GM19328 (cell line): ENCODE measurements around the gene HRC.

Source experiments
- ATAC-seq: cut with Tn5 transposase; IDR thresholded peaks from one replicate; pipeline ENCODE4 v1.9.1; 2021; ENCODE audit warnings: mild to moderate bottlenecking, moderate library complexity; ENCODE audit not compliant: unreplicated experiment

HRC gene

DNA sequence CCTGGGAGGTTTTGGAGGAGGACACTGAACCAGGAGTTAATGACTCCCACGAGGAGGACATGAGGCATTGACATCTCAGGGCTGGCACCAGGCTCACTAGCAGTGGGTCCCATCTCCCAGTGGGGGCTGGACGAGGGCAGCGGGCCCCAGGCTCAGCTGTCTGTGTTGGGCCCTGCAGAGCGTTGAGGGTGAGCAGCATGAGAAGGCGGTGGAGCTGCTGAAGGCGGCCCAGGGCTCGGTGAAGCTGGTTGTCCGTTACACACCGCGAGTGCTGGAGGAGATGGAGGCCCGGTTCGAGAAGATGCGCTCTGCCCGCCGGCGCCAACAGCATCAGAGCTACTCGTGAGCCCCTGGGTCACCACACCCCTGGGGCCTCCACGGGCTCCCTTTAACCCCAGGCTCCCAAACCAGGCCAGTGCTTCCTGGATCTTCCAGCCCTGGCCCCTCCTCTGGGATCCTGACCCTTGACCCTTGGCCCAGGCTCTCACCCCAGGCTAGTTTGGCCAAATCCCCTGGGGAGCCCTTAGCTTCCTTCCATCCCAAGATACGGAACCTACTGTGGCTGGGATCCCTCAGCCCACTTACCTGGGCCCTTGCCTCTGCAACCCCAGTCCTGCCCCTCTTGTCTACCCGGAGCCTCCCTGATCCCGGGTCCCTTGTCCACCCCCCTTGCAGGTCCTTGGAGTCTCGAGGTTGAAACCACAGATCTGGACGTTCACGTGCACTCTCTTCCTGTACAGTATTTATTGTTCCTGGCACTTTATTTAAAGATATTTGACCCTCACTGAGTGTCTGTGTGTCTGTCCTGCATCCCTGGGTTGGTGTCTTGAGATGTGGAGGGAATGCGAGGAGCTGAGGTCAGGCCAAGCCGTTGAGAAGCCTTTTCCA, 37.3 kb downstream of the HRC start:
- ATAC-seq = no peak

DNA sequence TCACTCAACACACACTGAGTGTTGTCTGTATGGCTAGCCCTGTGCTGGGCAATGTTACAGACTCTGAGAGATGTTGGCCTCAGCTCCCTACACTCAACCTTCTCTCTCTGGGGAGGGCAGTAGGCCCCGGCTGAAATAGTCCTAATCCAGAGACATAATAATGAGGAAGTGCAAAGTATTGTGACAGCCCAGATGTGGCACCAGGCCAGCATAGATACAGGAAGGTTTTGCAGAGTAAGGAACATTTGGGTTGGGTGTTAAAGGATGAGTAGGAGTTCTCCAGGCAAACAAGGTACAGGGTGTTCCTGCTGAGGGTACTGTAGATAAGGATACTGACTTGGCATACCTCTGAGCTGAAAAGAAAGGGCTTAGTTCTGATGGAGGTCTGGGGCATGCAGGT, 38.7 kb downstream of the HRC start:
- ATAC-seq = no peak

DNA sequence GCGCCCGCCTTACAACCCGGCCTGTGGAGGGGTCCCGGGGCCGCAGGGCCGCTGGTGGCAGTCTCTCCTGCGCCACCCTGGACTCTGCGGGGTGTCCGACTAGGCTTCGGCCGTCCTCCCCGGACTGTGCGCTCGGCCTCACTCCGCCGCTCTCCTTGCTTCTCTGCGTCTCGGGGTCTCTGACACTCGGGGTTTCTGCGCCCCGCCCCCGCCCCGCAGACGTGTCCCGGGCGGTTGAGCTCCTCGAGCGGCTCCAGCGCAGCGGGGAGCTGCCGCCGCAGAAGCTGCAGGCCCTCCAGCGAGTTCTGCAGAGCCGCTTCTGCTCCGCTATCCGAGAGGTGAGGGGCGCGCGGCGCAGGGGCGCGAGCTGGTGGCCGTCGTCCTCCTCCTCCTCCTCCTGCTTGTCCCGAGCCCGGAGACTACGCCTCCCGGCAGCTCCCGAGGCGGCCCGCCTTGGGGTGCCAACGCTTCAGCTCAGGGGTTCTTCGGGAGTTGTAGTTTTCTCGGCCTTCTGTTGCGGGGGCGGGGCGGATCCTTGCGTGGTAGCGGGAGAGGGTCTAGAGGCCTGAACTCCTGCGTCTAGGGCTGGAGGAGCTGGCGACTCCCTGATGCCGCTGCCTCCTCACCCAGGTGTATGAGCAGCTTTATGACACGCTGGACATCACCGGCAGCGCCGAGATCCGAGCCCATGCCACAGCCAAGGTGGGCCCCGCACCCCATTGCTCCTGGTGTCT, 40.4 kb downstream of the HRC start:
- no peak for ATAC-seq

DNA sequence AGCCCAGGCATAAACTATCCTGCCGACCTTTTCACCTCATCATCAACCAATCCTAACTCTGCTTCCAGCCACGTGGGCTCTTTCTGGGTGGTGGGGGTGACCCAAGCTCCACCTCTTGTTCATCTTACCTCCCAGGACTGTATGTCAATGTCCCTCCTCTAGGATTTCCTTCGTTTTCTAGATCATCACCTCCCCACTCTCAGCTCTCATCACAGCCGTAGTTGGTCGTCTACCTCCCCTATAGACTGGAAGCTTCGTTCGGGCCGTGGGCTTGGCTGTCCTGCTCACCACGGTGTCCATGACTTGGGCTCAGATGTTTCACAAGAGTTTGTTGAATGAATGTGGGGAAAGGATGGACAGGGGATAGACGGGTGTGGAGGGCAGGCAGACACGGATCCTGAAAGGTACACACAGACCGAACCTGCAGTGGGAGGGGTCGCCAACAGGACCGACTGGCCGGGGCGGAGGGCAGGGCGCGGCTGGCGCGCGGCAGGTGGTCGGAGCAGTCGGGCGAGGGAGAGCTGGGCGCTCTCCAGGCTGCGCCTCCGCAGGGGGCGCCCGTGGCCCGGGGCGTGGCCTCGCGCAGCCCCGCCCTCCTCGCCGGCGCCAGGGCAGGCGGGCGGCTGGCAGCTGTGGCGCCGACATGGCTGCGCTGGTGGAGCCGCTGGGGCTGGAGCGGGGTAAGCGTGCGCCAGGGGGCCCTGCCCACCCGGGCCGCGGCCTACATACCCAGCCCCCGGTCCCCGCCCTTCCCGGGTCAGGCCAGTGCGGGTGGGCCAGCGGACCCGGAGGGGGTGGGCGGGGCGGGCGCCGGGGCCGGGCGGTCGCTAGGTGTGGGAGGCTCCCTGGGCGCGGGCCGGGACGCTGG, 41.2 kb downstream of the HRC start, which contains the start of gene LIN7B:
TSS of gene LIN7B (plus strand) at position 609 of the 868 bp plus-strand sequence. CDS start at position 644, 35 bp downstream.
- ATAC-seq = peak; percentile 43

DNA sequence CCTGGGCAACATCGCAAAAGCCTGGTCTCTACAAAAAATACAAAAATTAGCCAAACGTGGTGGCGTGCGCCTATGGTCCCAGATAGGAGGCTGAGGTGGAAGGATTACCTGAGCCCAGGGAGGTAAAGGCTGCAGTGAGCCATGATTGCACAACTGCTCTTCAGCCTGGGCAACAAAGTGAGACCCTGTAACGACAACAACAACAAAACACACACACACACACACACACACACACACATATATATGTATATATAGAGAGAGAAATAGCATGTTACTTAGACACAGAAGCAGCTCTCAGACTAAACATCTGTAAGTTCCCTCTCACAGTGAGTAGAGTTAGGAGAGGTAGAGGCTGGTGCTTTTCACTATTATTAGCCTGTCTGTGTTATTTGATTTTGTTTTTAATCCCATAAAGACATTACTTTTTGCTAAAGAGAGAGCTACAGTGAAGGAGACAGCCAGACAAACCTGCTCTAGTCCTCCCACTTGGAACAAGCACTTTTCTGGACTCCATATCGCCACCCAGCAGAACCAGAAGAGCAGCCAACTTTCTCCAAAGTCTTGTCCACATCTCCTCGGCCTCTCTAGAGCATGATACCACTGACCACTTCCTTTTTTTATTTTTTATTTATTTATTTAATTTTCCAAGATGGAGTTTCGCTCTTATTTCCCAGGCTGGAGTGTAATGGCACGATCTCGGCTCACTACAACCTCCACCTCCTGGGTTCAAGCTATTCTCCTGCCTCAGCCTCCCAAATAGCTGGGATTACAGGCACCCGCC, 43.8 kb downstream of the HRC start:
- no peak for ATAC-seq

DNA sequence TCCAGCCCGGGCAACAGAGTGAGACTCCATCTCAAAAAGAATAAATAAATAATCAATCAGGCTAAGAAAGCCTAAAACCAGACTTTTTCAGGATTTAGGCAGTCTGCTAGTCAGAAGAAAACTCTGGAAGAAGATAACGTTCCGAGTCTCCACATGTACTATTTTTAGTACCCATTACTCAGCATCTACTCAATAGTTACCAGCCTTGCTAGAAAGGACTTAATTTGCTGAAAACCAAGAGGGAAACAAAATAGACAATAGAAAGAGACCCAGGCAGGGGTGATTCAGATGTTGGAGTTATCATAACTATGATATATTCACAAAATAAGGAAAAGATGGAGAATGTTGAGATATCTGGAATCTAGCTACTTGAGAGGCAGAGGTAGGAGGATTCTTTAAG, 44.6 kb downstream of the HRC start:
- ATAC-seq = no peak

DNA sequence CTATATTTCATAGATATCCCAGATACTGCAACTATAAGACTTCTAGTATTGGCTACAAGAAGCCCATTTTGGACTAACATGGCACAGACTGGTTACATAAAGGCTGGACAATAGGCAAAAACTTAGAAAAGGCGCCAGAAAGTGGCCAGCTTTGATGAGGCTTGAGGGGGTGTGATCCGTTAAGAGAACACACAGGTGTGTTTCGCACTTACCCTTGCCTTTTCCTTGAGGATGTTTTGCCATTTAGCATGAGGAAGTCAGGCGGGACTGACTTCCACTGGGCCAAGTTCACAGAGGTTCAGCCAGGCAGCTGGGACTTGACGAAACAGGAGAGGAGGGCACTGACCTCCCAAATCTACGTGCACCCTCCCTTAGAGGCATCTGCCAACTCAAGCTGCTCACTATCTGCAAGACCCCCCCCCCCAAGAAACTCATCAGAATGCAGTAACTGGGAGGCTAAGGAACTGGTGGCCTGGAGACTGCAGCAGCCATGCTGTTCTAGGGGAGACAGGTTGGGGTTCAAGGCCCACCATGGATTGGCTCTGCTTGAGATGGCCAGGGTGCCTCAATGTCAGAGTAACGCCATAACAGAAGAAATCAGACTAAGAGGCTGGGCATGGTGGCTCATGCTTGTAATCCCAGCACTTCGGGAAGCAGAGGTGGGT, 45.5 kb downstream of the HRC start:
- ATAC-seq = no peak

DNA sequence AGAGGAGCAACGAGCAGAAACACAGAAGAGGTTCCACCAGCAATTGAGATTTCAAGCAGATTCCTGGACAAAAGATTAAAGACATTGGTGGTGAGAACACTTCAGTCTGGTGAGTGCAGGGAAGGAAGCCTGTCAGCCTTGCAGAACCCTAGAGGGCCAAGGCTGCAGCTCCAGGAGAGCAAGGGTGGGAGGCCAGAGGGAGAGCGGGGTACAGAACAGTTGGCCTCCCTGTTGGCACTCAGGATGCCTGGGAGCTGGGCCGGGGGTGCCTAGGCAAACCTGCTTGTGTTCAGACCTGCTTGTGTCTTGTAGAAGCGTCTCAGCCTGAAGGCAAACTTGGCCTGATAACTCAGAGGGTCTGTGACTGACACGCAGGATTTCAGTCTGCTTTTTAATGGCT, 46.1 kb downstream of the HRC start:
- ATAC-seq = no peak

DNA sequence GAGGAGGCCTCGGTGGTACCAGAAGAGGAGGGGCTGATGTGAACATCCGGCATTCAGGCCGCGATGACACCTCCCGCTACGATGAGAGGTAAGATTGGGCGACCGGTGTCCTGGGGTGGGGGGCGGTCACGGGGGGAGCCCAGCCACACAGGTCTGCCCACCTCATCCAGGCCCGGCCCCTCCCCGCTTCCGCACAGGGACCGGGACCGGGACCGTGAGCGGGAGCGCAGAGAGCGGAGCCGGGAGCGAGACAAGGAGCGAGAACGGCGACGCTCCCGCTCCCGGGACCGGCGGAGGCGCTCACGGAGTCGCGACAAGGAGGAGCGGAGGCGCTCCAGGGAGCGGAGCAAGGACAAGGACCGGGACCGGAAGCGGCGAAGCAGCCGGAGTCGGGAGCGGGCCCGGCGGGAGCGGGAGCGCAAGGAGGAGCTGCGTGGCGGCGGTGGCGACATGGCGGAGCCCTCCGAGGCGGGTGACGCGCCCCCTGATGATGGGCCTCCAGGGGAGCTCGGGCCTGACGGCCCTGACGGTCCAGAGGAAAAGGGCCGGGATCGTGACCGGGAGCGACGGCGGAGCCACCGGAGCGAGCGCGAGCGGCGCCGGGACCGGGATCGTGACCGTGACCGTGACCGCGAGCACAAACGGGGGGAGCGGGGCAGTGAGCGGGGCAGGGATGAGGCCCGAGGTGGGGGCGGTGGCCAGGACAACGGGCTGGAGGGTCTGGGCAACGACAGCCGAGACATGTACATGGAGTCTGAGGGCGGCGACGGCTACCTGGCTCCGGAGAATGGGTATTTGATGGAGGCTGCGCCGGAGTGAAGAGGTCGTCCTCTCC, 47.4 kb downstream of the HRC start:
- ATAC-seq = no peak

DNA sequence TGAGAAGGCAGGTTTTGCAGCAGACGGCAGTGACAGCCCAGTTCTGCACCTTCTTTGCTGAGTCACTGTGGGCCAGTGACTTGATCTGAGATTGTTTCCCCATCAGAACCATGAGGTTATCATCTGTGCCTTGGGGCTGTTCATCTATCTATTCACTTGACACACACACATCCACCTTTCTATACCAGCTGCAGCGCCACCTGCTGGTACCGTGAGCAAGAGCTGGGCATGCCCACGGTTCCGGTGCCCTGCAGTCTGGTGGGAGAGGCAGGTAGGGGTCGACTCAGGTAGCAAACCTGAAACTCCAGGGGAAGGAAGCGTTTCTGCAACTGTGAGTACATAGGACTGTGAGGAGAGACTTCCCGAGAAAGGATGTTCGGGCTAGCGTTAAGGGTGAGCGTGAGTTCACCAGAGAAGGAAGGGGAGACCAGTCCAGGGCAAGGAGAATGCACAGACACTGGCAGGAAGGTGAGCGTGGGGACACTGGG, 48.5 kb downstream of the HRC start:
- no peak for ATAC-seq

DNA sequence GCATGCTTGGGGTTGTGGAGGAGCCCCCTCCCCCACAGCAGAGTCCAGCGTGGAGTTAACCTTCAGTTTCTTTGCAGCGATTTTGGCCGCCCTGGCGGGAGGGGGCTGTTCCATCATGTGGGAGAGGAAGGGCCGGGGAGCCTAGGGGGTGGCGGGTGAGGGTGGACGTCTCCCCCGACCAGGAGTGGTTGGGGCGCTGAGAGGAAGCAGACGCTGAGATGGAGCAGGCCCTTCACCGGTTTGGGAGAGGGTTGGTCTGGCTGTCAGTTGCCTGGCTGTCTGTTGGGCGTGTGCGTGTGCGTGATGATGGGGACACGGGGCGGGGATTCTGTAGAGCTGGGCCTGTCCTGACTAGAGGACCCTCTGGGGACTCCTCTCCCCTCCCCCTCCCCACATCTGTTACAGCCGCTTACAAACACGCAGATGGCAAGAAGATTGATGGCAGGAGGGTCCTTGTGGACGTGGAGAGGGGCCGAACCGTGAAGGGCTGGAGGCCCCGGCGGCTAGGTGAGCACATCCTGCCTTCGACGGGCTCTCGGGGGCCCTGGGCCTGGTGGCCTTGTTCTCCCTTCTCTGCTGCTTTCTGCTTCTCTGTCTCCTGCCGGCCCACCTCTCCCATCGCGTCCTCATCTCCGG, 50.8 kb downstream of the HRC start:
- no peak for ATAC-seq

DNA sequence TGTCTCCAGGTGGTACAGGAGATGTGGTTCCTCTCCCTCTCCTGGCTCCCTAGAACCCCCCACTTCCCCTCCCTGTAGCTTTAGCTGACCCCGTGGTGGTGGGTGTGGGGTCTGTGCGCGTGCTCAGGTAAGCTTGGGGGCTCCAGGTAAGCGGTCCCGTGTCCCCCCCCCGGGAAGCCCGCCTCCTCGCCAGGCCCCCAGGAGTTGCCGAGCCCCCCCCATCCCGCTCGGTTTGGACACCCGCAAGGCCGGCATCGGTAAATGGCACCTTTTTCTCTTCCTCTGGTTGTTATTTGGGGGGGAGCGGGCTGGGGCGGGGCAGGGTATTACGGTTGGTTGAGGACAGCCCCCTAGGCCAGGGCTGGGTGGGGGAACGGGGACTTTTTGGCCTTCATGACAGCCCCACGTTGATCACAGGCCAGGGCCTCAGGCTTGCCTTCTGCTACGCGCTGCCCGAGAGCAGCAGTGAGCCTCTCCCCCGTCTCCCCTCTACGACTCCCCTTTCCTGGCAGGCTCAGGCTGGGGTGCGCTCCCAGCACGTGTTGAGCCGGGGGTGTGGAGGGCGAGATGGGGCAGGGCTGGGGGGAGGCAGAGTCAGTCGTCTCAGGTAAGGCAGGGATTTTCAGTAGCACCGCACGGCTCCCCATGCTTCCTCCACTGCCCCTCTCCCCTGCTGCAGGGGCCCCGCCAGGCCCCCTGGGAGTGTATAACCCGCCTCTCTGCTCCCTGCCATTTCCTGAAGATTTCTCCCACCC, 51.7 kb downstream of the HRC start:
- no peak for ATAC-seq

DNA sequence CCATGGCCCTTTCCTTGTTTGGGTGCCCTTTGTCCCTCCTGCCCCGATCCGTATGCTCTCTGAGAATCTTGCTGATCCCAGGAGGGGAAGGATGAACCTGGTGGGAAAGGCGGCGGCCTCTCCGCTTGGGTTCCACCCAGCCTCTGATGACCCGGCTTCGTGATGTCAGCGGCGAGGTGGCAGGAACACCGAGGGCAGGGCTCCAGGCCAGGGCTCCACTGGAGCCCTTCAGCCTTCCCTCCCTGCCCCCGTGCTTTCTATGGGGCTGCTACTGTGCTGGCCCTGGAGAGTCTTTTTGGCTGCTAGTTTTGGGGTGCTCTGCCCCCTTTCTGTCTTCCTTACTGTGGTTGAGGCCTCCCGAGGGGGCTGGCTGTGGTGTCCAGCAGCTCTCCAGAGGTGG, 52.9 kb downstream of the HRC start:
- ATAC-seq = no peak
